ENCODE results near the gene ABL1.

Gene ABL1

GRCh38 chr9:130824643-130825350 lies 10.3 kb upstream of the ABL1 start:
- H3K27me3 ChIP-seq (replicated peaks; ENCODE audit: control insufficient read depth, insufficient read depth, low read length, poor library complexity, severe bottlenecking): no peaks in the 10 kb centered on the region
- H3K27ac ChIP-seq (ENCODE audit: insufficient read depth, low read length, poor library complexity, severe bottlenecking): no peak overlapping the region
- no peaks in the 10 kb centered on the region for H3K9me3 ChIP-seq (ENCODE audit: control insufficient read depth, low read length)
- no peak overlapping the region for H3K4me3 ChIP-seq (ENCODE audit: insufficient read depth, low read depth, low read length, poor library complexity, severe bottlenecking)
- H3K36me3 ChIP-seq (ENCODE audit: control insufficient read depth, insufficient read depth, low read length): no peaks in the 10 kb centered on the region
- H3K4me1 ChIP-seq (ENCODE audit: control insufficient read depth, insufficient read depth, low read length, poor library complexity, severe bottlenecking): no peaks in the 10 kb centered on the region
- DNase-seq: no peak

- no peaks in the 10 kb centered on the region for H3K4me1 ChIP-seq (ENCODE audit: control insufficient read depth, insufficient read depth, low read length, poor library complexity, severe bottlenecking)
- no peak overlapping the region for H3K27ac ChIP-seq (ENCODE audit: insufficient read depth, low read length, poor library complexity, severe bottlenecking)
- no peak overlapping the region for H3K4me3 ChIP-seq (ENCODE audit: insufficient read depth, low read depth, low read length, poor library complexity, severe bottlenecking)
- H3K9me3 ChIP-seq (ENCODE audit: control insufficient read depth, low read length): no peaks in the 10 kb centered on the region
- no peak for DNase-seq
- H3K36me3 ChIP-seq (ENCODE audit: control insufficient read depth, insufficient read depth, low read length): no peaks in the 10 kb centered on the region
- H3K27me3 ChIP-seq (replicated peaks; ENCODE audit: control insufficient read depth, insufficient read depth, low read length, poor library complexity, severe bottlenecking): no peaks in the 10 kb centered on the region
These were observed 9.8 kb upstream of the ABL1 start for GRCh38 chr9:130825351-130825651.

DNA sequence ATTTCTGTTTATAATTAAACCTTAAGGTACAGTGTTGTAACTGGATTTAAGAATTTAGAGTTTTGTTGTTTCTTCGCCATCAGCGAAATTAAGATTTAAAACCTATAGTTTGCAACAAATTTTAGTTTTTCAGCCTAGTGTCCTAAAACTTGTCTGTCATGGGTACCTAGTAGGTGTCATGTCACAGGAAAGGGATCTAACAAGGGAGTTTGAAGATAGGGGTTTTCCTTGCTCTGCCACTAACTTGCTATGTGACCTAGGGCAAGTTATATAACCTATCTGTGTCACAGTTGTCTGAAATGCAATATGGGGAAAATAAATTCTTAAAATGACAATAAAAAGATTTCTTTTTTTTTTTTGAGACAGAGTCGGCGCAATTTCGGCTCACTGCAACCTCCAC lies 9.2 kb upstream of the ABL1 start:
- H3K36me3 ChIP-seq (ENCODE audit: control insufficient read depth, insufficient read depth, low read length): no peaks in the 10 kb centered on the region
- H3K27ac ChIP-seq (ENCODE audit: insufficient read depth, low read length, poor library complexity, severe bottlenecking): no peak overlapping the region
- H3K9me3 ChIP-seq (ENCODE audit: control insufficient read depth, low read length): no peaks in the 10 kb centered on the region
- no peak for DNase-seq
- no peaks in the 10 kb centered on the region for H3K4me1 ChIP-seq (ENCODE audit: control insufficient read depth, insufficient read depth, low read length, poor library complexity, severe bottlenecking)
- no peak overlapping the region for H3K4me3 ChIP-seq (ENCODE audit: insufficient read depth, low read depth, low read length, poor library complexity, severe bottlenecking)
- H3K27me3 ChIP-seq (replicated peaks; ENCODE audit: control insufficient read depth, insufficient read depth, low read length, poor library complexity, severe bottlenecking): no peaks in the 10 kb centered on the region

DNA sequence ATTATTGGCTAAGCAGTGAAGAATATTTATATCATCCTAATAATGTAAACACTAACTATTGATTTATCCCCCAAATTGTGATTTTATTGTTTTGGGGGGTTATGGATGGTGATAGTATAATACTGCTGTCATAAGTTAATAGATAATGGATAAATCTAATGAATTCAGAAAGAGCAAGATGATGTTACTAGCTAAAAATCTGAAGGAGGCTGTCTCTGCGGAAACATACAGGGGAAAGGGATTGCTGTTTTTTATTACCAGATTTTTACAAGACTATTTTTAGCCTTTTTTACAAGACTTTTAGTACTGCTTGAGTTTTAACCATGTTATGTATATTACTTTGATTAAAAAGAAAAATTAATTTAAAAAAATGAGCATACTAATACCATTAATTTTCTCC lies 5.3 kb upstream of the ABL1 start:
- Histone ChIP-seq H3K9me3 (ENCODE audit: control insufficient read depth, low read length) (no peaks in the 10 kb centered on the region), H3K4me3 (ENCODE audit: insufficient read depth, low read depth, low read length, poor library complexity, severe bottlenecking) (no peak overlapping the region), H3K27me3 (replicated peaks; ENCODE audit: control insufficient read depth, insufficient read depth, low read length, poor library complexity, severe bottlenecking) (no peaks in the 10 kb centered on the region), H3K4me1 (ENCODE audit: control insufficient read depth, insufficient read depth, low read length, poor library complexity, severe bottlenecking) (no peaks in the 10 kb centered on the region), H3K36me3 (ENCODE audit: control insufficient read depth, insufficient read depth, low read length) (no peaks in the 10 kb centered on the region), H3K27ac (ENCODE audit: insufficient read depth, low read length, poor library complexity, severe bottlenecking) (no peak overlapping the region)
- no peak for DNase-seq

GRCh38 chr9:130830231-130830760 lies 4.8 kb upstream of the ABL1 start:
- Histone ChIP-seq H3K4me1 (ENCODE audit: control insufficient read depth, insufficient read depth, low read length, poor library complexity, severe bottlenecking) (no peaks in the 10 kb centered on the region), H3K27ac (ENCODE audit: insufficient read depth, low read length, poor library complexity, severe bottlenecking) (no peak overlapping the region), H3K4me3 (ENCODE audit: insufficient read depth, low read depth, low read length, poor library complexity, severe bottlenecking) (no peak overlapping the region), H3K9me3 (ENCODE audit: control insufficient read depth, low read length) (no peaks in the 10 kb centered on the region), H3K27me3 (replicated peaks; ENCODE audit: control insufficient read depth, insufficient read depth, low read length, poor library complexity, severe bottlenecking) (no peaks in the 10 kb centered on the region), H3K36me3 (ENCODE audit: control insufficient read depth, insufficient read depth, low read length) (no peaks in the 10 kb centered on the region)
- no peak for DNase-seq

DNA sequence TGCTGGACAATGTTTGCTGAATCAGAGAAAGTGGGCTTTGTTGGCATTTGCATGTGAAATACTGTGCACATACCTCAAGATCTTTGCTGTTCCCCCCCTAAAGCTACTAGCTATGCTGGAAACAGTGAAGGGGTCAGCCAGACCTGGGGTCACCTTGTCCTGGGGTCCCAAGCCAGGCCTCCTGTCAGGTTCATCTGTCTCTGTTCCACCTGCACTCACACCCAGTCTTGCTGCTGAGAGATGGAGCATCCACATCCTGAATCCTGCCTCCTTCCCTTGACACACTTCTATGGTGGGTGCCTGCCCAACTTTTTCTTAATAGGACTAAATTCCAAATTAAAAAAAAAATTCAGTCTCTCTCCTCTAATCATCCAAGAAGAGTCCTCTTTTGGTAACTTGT lies 4.0 kb upstream of the ABL1 start:
- DNase-seq: no peak
- no peak overlapping the region for H3K4me3 ChIP-seq (ENCODE audit: insufficient read depth, low read depth, low read length, poor library complexity, severe bottlenecking)
- no peaks in the 10 kb centered on the region for H3K36me3 ChIP-seq (ENCODE audit: control insufficient read depth, insufficient read depth, low read length)
- no peak overlapping the region for H3K27ac ChIP-seq (ENCODE audit: insufficient read depth, low read length, poor library complexity, severe bottlenecking)
- H3K4me1 ChIP-seq (ENCODE audit: control insufficient read depth, insufficient read depth, low read length, poor library complexity, severe bottlenecking): no peaks in the 10 kb centered on the region
- H3K27me3 ChIP-seq (replicated peaks; ENCODE audit: control insufficient read depth, insufficient read depth, low read length, poor library complexity, severe bottlenecking): no peaks in the 10 kb centered on the region
- H3K9me3 ChIP-seq (ENCODE audit: control insufficient read depth, low read length): no peaks in the 10 kb centered on the region

- Histone ChIP-seq H3K36me3 (ENCODE audit: control insufficient read depth, insufficient read depth, low read length) (no peaks in the 10 kb centered on the region), H3K9me3 (ENCODE audit: control insufficient read depth, low read length) (no peaks in the 10 kb centered on the region), H3K4me3 (ENCODE audit: insufficient read depth, low read depth, low read length, poor library complexity, severe bottlenecking) (no peak overlapping the region), H3K27ac (ENCODE audit: insufficient read depth, low read length, poor library complexity, severe bottlenecking) (no peak overlapping the region), H3K4me1 (ENCODE audit: control insufficient read depth, insufficient read depth, low read length, poor library complexity, severe bottlenecking) (no peaks in the 10 kb centered on the region), H3K27me3 (replicated peaks; ENCODE audit: control insufficient read depth, insufficient read depth, low read length, poor library complexity, severe bottlenecking) (no peaks in the 10 kb centered on the region)
- no peak for DNase-seq
These were observed 1.7 kb upstream of the ABL1 start for GRCh38 chr9:130833031-130833990.

DNA sequence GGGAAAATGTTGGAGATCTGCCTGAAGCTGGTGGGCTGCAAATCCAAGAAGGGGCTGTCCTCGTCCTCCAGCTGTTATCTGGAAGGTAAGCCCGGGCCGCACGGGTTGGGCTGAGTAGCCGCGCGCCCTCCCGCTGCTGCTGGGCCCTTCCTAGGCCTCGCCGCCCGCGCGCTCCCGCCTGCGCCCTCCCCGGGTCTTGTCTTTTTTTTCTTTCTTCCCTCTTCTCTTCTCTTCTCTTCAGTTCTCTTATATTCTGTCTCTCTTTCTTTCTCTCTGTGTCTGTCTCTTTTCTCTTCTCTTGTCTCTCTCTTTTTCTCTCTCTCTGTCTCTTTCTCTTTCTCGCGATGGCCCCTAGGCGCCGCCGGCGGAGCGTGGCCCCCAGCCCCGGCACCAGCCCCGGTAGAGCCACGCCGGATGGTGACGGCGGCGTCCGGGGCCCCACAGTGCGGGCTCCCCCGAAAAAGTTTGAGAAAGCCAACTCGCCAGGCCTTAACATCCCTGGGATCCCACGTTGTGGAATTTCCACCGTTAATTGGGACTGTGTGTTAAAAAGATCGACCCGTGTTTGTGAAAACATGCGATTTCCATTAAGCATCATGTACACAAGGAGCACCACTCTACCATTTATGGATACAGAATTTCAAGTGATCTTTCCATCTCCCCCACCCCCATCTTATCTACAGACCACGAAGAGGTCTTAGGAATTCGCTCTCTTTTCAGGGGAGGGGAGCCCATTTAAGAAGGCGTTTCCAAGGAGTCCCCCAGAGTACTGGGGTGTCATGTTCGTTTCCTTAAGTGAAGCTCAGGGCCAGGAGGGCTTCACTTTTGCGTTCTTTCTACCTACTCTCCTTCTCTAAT lies 616 bp downstream of the ABL1 start:
- H3K4me3 ChIP-seq (ENCODE audit: insufficient read depth, low read depth, low read length, poor library complexity, severe bottlenecking): peak overlapping the region; percentile 74
- H3K9me3 ChIP-seq (ENCODE audit: control insufficient read depth, low read length): no peaks in the 10 kb centered on the region
- DNase-seq: no peak
- H3K27ac ChIP-seq (ENCODE audit: insufficient read depth, low read length, poor library complexity, severe bottlenecking): no peak overlapping the region
- no peaks in the 10 kb centered on the region for H3K27me3 ChIP-seq (replicated peaks; ENCODE audit: control insufficient read depth, insufficient read depth, low read length, poor library complexity, severe bottlenecking)
- H3K36me3 ChIP-seq (ENCODE audit: control insufficient read depth, insufficient read depth, low read length): no peaks in the 10 kb centered on the region
- H3K4me1 ChIP-seq (ENCODE audit: control insufficient read depth, insufficient read depth, low read length, poor library complexity, severe bottlenecking): no peaks in the 10 kb centered on the region

GRCh38 chr9:130837002-130837511 lies 2.0 kb downstream of the ABL1 start:
- H3K4me3 ChIP-seq (ENCODE audit: insufficient read depth, low read depth, low read length, poor library complexity, severe bottlenecking): no peak overlapping the region

More at GRCh38 chr9:130837002-130837511, 2.0 kb downstream of the ABL1 start:
- no peak for DNase-seq
- Histone ChIP-seq H3K27ac (ENCODE audit: insufficient read depth, low read length, poor library complexity, severe bottlenecking) (no peak overlapping the region), H3K36me3 (ENCODE audit: control insufficient read depth, insufficient read depth, low read length) (no peaks in the 10 kb centered on the region), H3K27me3 (replicated peaks; ENCODE audit: control insufficient read depth, insufficient read depth, low read length, poor library complexity, severe bottlenecking) (no peaks in the 10 kb centered on the region), H3K4me1 (ENCODE audit: control insufficient read depth, insufficient read depth, low read length, poor library complexity, severe bottlenecking) (no peaks in the 10 kb centered on the region), H3K9me3 (ENCODE audit: control insufficient read depth, low read length) (no peaks in the 10 kb centered on the region)

Measured in effector memory CD4-positive, alpha-beta T cell (primary cell).